ENCODE results near the gene SOCS6. TPM values are rescaled to one million over a fixed set of nuclear protein-coding genes. Genes with fewer than 3 reads are reported as not detected.

The SOCS6 gene
- total RNA-seq, 1 donor from 2014 or later = 30.2 TPM

GRCh38 chr18:70321616-70322015 is 32.8 kb downstream of the SOCS6 start:
- H3K36me3 Mint-ChIP-seq = peaks cover 21% of the 10 kb centered on the region
- TF ChIP-seq CTCF (conservative IDR thresholded peaks at IDR 0.05) = no peak
- H3K4me3 Mint-ChIP-seq = no peak overlapping the region
- no peak overlapping the region for H3K27ac Mint-ChIP-seq
- no peak for DNase-seq (ENCODE audit: extremely low spot score, unreplicated experiment)
- peaks cover 9% of the 10 kb centered on the region for H3K4me1 Mint-ChIP-seq (ENCODE audit: unreplicated experiment)
- H3K9me3 Mint-ChIP-seq = peaks cover 4% of the 10 kb centered on the region
- H3K27me3 Mint-ChIP-seq = no peaks in the 10 kb centered on the region

- Mint-ChIP-seq H3K9me3 (peaks cover 4% of the 10 kb centered on the region), H3K4me3 (no peak overlapping the region), H3K27me3 (no peaks in the 10 kb centered on the region), H3K36me3 (peaks cover 21% of the 10 kb centered on the region), H3K27ac (no peak overlapping the region), H3K4me1 (ENCODE audit: unreplicated experiment) (peaks cover 9% of the 10 kb centered on the region)
- TF ChIP-seq CTCF (conservative IDR thresholded peaks at IDR 0.05) = no peak
- no peak for DNase-seq (ENCODE audit: extremely low spot score, unreplicated experiment)
Observed at GRCh38 chr18:70322385-70322784, 33.5 kb downstream of the SOCS6 start.

GRCh38 chr18:70322928-70323327 is 34.1 kb downstream of the SOCS6 start:
- H3K27ac Mint-ChIP-seq = peak overlapping the region; percentile 72
- no peak for TF ChIP-seq CTCF (conservative IDR thresholded peaks at IDR 0.05)
- no peak for DNase-seq (ENCODE audit: extremely low spot score, unreplicated experiment)
- H3K9me3 Mint-ChIP-seq = peaks cover 4% of the 10 kb centered on the region
- H3K36me3 Mint-ChIP-seq = peaks cover 21% of the 10 kb centered on the region
- peak overlapping the region; percentile 18 for H3K4me3 Mint-ChIP-seq
- H3K27me3 Mint-ChIP-seq = no peaks in the 10 kb centered on the region
- peaks cover 9% of the 10 kb centered on the region for H3K4me1 Mint-ChIP-seq (ENCODE audit: unreplicated experiment)

GRCh38 chr18:70324897-70325296 is 36.1 kb downstream of the SOCS6 start:
- DNase-seq (ENCODE audit: extremely low spot score, unreplicated experiment) = no peak
- Mint-ChIP-seq H3K9me3 (peaks cover 4% of the 10 kb centered on the region), H3K27ac (no peak overlapping the region), H3K36me3 (peaks cover 26% of the 10 kb centered on the region), H3K27me3 (no peaks in the 10 kb centered on the region), H3K4me3 (no peak overlapping the region), H3K4me1 (ENCODE audit: unreplicated experiment) (peaks cover 4% of the 10 kb centered on the region)
- TF ChIP-seq CTCF (conservative IDR thresholded peaks at IDR 0.05) = no peak

GRCh38 chr18:70326255-70326654 is 37.4 kb downstream of the SOCS6 start:
- Mint-ChIP-seq H3K4me3 (no peak overlapping the region), H3K27me3 (no peaks in the 10 kb centered on the region), H3K36me3 (peaks cover 34% of the 10 kb centered on the region), H3K4me1 (ENCODE audit: unreplicated experiment) (peaks cover 8% of the 10 kb centered on the region), H3K9me3 (peaks cover 4% of the 10 kb centered on the region), H3K27ac (no peak overlapping the region)
- no peak for DNase-seq (ENCODE audit: extremely low spot score, unreplicated experiment)
- TF ChIP-seq CTCF (conservative IDR thresholded peaks at IDR 0.05) = no peak

GRCh38 chr18:70328169-70328568 is 39.3 kb downstream of the SOCS6 start:
- DNase-seq (ENCODE audit: extremely low spot score, unreplicated experiment) = no peak
- Mint-ChIP-seq H3K27ac (no peak overlapping the region), H3K36me3 (peaks cover 47% of the 10 kb centered on the region), H3K9me3 (peaks cover 4% of the 10 kb centered on the region), H3K27me3 (no peaks in the 10 kb centered on the region), H3K4me3 (no peak overlapping the region), H3K4me1 (ENCODE audit: unreplicated experiment) (peaks cover 3% of the 10 kb centered on the region)
- no peak for TF ChIP-seq CTCF (conservative IDR thresholded peaks at IDR 0.05)
